GM12878 (cell line): ENCODE data around the gene OPRM1. TPM values are rescaled to one million over a fixed set of nuclear protein-coding genes. Genes with fewer than 3 reads are reported as not detected.
A peak's percentile ranks its signal among the peaks of the same experiment; 100 is the strongest.

Experiments
- ATF7 ChIP-seq: fragments of 450-650 bp; IDR thresholded peaks from 2 replicates; pipeline ENCODE4 v1.6.1; 2016; ENCODE audit warnings: low read depth, mild to moderate bottlenecking
- BHLHE40 ChIP-seq, 2 experiments: fragments of 450-650 bp in 1 of 2; IDR thresholded peaks; 2 replicates each; pipeline ENCODE4 v1.6.1; 2011 to 2017; ENCODE audit warnings: low read depth in 2 of 2, borderline replicate concordance in 1 of 2, improper control_type of control experiment in 1 of 2, low read length in 1 of 2, mild to moderate bottlenecking in 1 of 2
- BMI1 ChIP-seq: fragments of 450-650 bp; IDR thresholded peaks from 2 replicates; pipeline ENCODE4 v1.6.1; 2016; ENCODE audit warnings: mild to moderate bottlenecking, moderate library complexity, borderline replicate concordance
- DPF2 ChIP-seq: fragments of 450-650 bp; IDR thresholded peaks from 2 replicates; pipeline ENCODE4 v1.6.1; 2017; ENCODE audit warnings: mild to moderate bottlenecking
- EP300 ChIP-seq, 2 experiments: fragments of 150-350 bp in 1 of 2; IDR thresholded peaks; 2 replicates each; pipeline ENCODE4 v1.6.1; 2011 to 2012; ENCODE audit warnings: low read depth in 2 of 2, low read length in 2 of 2, borderline replicate concordance in 1 of 2, improper control_type of control experiment in 1 of 2, inconsistent platforms in 1 of 2; ENCODE audit not compliant: control insufficient read depth in 1 of 2
- GATAD2B ChIP-seq: fragments of 450-650 bp; conservative IDR thresholded peaks from 2 replicates; pipeline ENCODE4 v1.6.1; 2017; ENCODE audit warnings: low read depth, mild to moderate bottlenecking, moderate library complexity
- HDAC2 ChIP-seq: fragments of 200-600 bp; sonication (generic); IDR thresholded peaks from 2 replicates; pipeline ENCODE4 v1.6.1; 2017
- IKZF1 ChIP-seq: fragments of 450-650 bp; conservative IDR thresholded peaks from 2 replicates; pipeline ENCODE4 v1.6.1; 2017; ENCODE audit warnings: antibody characterized with exemption, mild to moderate bottlenecking
- IKZF2 ChIP-seq, 2 experiments: fragments of 450-650 bp; IDR thresholded peaks; 2 replicates each; pipeline ENCODE4 v1.6.1; 2017; ENCODE audit warnings: mild to moderate bottlenecking in 2 of 2, moderate library complexity in 2 of 2
- KAT2A ChIP-seq: conservative IDR thresholded peaks from 2 replicates; pipeline ENCODE4 v1.6.1; 2011; ENCODE audit warnings: low read depth, low read length; ENCODE audit not compliant: control insufficient read depth
- KLF5 ChIP-seq: fragments of 450-650 bp; IDR thresholded peaks from 2 replicates; pipeline ENCODE4 v1.6.1; 2014; ENCODE audit warnings: mild to moderate bottlenecking; ENCODE audit not compliant: partially characterized antibody
- MEF2B ChIP-seq: fragments of 450-650 bp; IDR thresholded peaks from 2 replicates; pipeline ENCODE4 v1.6.1; 2018; ENCODE audit warnings: mild to moderate bottlenecking, moderate library complexity; ENCODE audit not compliant: partially characterized antibody, poor library complexity, severe bottlenecking
- MTA2 ChIP-seq: fragments of 450-650 bp; IDR thresholded peaks from 2 replicates; pipeline ENCODE4 v1.6.1; 2016; ENCODE audit warnings: low read depth, mild to moderate bottlenecking, moderate library complexity
- MYB ChIP-seq: fragments of 150-350 bp; IDR thresholded peaks from 2 replicates; pipeline ENCODE4 v1.6.1; 2014; ENCODE audit warnings: mild to moderate bottlenecking, low read depth, low read length, borderline replicate concordance
- NBN ChIP-seq: fragments of 450-650 bp; IDR thresholded peaks from 2 replicates; pipeline ENCODE4 v1.6.1; 2016
- RAD21 ChIP-seq: IDR thresholded peaks from 2 replicates; pipeline ENCODE4 v1.6.1; 2011; ENCODE audit warnings: mild to moderate bottlenecking, low read depth, low read length, moderate library complexity; ENCODE audit not compliant: insufficient read depth
- SMAD1 ChIP-seq: fragments of 450-650 bp; IDR thresholded peaks from 2 replicates; pipeline ENCODE4 v1.6.1; 2018; ENCODE audit warnings: mild to moderate bottlenecking, low read depth; ENCODE audit not compliant: partially characterized antibody
- SUZ12 ChIP-seq: fragments of 200-600 bp; sonication (generic); IDR thresholded peaks from one replicate; pipeline ENCODE4 v1.6.1; 2018; ENCODE audit warnings: antibody characterized with exemption, mild to moderate bottlenecking; ENCODE audit not compliant: unreplicated experiment
- TBL1XR1 ChIP-seq: IDR thresholded peaks from 2 replicates; pipeline ENCODE4 v1.6.1; 2012; ENCODE audit warnings: low read depth, low read length, improper control_type of control experiment
- YBX1 ChIP-seq: fragments of 450-650 bp; IDR thresholded peaks from 2 replicates; pipeline ENCODE4 v1.6.1; 2016; ENCODE audit warnings: antibody characterized with exemption
- ZNF384 ChIP-seq: IDR thresholded peaks from 2 replicates; pipeline ENCODE4 v1.6.1; 2012; ENCODE audit warnings: low read depth, mild to moderate bottlenecking, low read length, improper control_type of control experiment, borderline replicate concordance
- polyA plus RNA-seq, 11 experiments: library from polyadenylated mRNA; depleted of rRNA in 4 of 11; unstranded in 6 of 11; stranded (reverse) in 5 of 11; fragments of >200 nt; fragmentation: Nextera tagmentation in 4 of 11; fragmentation: Illumina TruSeq in 1 of 11; extraction: Ambion mirVana in 4 of 11; extraction: Trizol in 1 of 11; gene quantifications; 1 replicate in 1 of 11; 2 replicates in 10 of 11; pipeline versions ENCODE4 v1.2.1 to v1.2.3, GENCODE V29; 2011 to 2016; ENCODE audit warnings: inconsistent platforms in 2 of 11, missing spikeins in 2 of 11, low read depth in 1 of 11
- total RNA-seq, 4 experiments: library from RNA; depleted of rRNA in 3 of 4; stranded (reverse); fragments of >200 nt in 3 of 4; fragmentation: Illumina TruSeq in 1 of 4; extraction: Trizol in 1 of 4; gene quantifications; 2 replicates each; pipeline versions ENCODE4 v1.2.1 to v1.2.3, GENCODE V29; 2013 to 2021
- TF ChIP-seq, protein P1 (sequence below): fragments of 450-650 bp; IDR thresholded peaks from 2 replicates; pipeline ENCODE4 v1.6.1; 2017; ENCODE audit warnings: low read depth, mild to moderate bottlenecking, moderate library complexity
- TF ChIP-seq, protein P2 (sequence below): IDR thresholded peaks from 2 replicates; pipeline ENCODE4 v1.6.1; 2011; ENCODE audit warnings: borderline replicate concordance, low read depth, mild to moderate bottlenecking, moderate library complexity, low read length; ENCODE audit not compliant: insufficient read depth, poor library complexity, severe bottlenecking
- TF ChIP-seq, protein P3 (sequence below): IDR thresholded peaks from 2 replicates; pipeline ENCODE4 v1.6.1; 2011; ENCODE audit warnings: mild to moderate bottlenecking, low read depth, low read length, moderate library complexity; ENCODE audit not compliant: insufficient replicate concordance
- TF ChIP-seq, protein P4 (sequence below): IDR thresholded peaks from 2 replicates; pipeline ENCODE4 v1.6.1; 2012; ENCODE audit warnings: low read depth, low read length, improper control_type of control experiment

Gene OPRM1
- total and polyA plus RNA-seq, 10 of the 15 experiments (the other 5 are each of a cell fraction or from before 2014, with no cell fraction given), result not detected

DNA sequence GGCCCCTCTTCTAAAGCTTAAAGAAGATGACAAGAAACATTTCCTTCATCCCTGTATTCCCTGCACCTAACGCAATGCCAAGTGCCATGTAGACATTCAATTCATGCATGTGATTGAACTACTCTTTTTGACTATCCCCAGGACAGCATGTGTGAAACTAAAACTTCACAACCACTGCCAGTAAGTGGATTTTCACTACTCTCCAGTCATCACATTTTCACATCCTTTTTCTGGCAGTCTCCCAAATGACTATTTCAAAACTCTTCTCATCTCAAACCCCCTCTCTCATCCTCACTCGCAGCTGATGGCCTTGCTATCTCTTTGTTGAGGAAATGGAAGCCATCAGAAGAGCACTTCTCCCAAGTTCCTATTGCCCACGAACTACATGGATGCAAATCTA lies 122.6 kb downstream of the OPRM1 start (continued):
- TF ChIP-seq, protein P1, sequence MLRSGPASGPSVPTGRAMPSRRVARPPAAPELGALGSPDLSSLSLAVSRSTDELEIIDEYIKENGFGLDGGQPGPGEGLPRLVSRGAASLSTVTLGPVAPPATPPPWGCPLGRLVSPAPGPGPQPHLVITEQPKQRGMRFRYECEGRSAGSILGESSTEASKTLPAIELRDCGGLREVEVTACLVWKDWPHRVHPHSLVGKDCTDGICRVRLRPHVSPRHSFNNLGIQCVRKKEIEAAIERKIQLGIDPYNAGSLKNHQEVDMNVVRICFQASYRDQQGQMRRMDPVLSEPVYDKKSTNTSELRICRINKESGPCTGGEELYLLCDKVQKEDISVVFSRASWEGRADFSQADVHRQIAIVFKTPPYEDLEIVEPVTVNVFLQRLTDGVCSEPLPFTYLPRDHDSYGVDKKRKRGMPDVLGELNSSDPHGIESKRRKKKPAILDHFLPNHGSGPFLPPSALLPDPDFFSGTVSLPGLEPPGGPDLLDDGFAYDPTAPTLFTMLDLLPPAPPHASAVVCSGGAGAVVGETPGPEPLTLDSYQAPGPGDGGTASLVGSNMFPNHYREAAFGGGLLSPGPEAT, result peak; percentile 64; the same call in 1 of the 2 replicates
- TF ChIP-seq KLF5 (no peak), YBX1 (no peak), MTA2 (peak; percentile 75), RAD21 (no peak), IKZF2 (IDR thresholded peaks at IDR 0.05) (peak; percentile 80 to 82), DPF2 (peak; percentile 74), BMI1 (no peak), EP300 (IDR thresholded peaks at IDR 0.05; ENCODE audit: borderline replicate concordance in 1 of 2, control insufficient read depth in 1 of 2, low read depth in 2 of 2, low read length in 2 of 2) (0 out of 4 replicates have a peak, but pooled peaks of 1 of the 2 experiments have one; percentile 49), GATAD2B (no peak), ZNF384 (no peak), KAT2A (no peak), HDAC2 (no peak), SUZ12 (no peak), IKZF1 (peak; percentile 74), MYB (no peak), SMAD1 (peak; percentile 66), MEF2B (peak; percentile 36), NBN (0 out of 2 replicates have a peak, but pooled peaks have one; percentile 31), TBL1XR1 (no peak), ATF7 (peak; percentile 40; the same call in 1 of the 2 replicates), BHLHE40 (IDR thresholded peaks at IDR 0.05; ENCODE audit: borderline replicate concordance in 1 of 2, low read depth in 2 of 2, low read length in 1 of 2) (peak; percentile 17 to 40; a peak in 1 of 4 replicates)
- TF ChIP-seq, protein P2, sequence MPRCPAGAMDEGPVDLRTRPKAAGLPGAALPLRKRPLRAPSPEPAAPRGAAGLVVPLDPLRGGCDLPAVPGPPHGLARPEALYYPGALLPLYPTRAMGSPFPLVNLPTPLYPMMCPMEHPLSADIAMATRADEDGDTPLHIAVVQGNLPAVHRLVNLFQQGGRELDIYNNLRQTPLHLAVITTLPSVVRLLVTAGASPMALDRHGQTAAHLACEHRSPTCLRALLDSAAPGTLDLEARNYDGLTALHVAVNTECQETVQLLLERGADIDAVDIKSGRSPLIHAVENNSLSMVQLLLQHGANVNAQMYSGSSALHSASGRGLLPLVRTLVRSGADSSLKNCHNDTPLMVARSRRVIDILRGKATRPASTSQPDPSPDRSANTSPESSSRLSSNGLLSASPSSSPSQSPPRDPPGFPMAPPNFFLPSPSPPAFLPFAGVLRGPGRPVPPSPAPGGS, result no peak
- TF ChIP-seq, protein P3, sequence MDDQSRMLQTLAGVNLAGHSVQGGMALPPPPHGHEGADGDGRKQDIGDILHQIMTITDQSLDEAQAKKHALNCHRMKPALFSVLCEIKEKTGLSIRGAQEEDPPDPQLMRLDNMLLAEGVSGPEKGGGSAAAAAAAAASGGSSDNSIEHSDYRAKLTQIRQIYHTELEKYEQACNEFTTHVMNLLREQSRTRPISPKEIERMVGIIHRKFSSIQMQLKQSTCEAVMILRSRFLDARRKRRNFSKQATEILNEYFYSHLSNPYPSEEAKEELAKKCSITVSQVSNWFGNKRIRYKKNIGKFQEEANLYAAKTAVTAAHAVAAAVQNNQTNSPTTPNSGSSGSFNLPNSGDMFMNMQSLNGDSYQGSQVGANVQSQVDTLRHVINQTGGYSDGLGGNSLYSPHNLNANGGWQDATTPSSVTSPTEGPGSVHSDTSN, result no peak
- TF ChIP-seq, protein P4, sequence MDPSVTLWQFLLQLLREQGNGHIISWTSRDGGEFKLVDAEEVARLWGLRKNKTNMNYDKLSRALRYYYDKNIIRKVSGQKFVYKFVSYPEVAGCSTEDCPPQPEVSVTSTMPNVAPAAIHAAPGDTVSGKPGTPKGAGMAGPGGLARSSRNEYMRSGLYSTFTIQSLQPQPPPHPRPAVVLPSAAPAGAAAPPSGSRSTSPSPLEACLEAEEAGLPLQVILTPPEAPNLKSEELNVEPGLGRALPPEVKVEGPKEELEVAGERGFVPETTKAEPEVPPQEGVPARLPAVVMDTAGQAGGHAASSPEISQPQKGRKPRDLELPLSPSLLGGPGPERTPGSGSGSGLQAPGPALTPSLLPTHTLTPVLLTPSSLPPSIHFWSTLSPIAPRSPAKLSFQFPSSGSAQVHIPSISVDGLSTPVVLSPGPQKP, result no peak
